GM18517 (cell line): ENCODE data around the gene RGS12.
A peak's percentile ranks its signal among the peaks of the same experiment; 100 is the strongest.

Source experiments
- ATAC-seq: cut with Tn5 transposase; IDR thresholded peaks from one replicate; pipeline ENCODE4 v1.9.1; 2021; ENCODE audit warnings: mild to moderate bottlenecking, moderate library complexity; ENCODE audit not compliant: unreplicated experiment

The RGS12 gene

DNA sequence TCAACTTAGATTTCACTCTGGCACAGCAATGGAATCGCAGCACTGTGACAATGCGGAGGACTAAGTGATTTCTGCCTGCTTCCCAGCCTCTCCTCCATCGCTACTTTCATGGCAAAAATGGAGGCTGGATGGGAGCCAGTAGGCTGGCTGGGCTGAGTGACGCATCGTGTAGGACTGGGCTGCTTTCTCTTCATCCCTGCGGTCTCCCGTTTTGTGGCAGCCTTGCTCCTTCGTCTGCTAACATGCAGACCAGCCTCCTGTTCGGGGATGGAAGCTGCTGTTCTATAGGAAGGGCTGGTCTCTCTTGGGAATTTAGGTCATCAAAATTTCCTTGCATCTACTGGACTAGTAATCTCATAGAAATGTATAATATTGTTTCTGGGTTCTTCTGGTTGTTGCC, 15.8 kb upstream of the RGS12 start:
- no peak for ATAC-seq

DNA sequence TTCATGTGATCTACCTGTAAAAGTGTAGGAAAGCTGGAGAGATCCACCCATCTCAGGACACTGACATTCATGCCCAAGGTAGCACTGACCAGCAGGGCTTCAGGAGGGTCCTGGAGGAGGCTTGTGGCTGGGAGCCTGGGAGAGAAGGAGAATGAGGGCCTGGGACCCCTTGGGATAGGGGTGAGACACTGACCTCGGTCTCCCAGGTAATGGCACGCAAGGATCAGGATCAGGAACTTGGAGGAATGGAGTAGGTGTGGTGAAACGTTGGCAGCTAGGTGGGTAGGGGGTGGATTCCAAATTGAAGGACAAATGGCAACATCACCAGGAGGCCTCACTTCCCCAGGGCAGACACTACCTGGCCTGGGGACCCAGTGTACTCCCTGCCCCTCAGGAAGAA, 12.4 kb upstream of the RGS12 start:
- no peak for ATAC-seq

DNA sequence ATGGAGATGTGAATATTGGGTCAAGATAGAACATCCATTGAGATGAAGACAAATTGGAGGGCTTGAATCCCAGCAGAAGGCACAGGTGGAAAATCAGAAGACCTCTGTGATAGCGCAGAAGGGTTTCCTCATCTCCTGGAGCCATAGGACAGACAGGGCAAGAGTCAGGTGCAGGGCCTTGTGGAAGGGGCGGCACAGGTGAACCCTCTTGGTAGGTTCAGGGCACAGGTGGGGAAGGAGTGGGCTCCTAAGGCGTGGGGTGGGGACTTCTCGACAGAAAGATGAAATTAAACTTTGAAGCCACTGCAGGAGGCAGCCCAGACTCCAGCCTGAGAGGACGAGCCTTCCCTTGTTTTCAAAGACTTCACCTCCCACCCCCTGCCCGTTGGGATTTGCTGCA, 9.3 kb upstream of the RGS12 start:
- ATAC-seq: no peak

DNA sequence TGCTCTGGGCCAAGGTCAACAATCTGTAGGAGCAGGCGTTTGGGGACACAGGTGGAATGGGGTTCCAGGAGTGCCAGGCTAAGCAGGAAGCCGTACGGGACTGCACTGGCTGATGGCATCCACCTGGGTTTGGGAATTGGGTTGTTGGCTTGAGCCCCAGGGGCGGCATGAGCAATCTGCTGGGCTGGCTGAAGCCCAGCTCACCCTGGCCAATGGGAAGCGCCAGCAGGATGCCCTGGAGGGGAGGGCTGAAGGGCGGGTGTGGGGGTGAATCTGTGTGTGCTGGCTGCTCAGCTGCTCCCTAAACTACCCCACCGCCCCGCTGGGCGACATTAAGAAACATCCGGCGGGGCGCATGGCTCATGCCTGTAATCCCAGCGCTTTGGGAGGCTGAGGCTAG, 8.9 kb upstream of the RGS12 start:
- no peak for ATAC-seq

DNA sequence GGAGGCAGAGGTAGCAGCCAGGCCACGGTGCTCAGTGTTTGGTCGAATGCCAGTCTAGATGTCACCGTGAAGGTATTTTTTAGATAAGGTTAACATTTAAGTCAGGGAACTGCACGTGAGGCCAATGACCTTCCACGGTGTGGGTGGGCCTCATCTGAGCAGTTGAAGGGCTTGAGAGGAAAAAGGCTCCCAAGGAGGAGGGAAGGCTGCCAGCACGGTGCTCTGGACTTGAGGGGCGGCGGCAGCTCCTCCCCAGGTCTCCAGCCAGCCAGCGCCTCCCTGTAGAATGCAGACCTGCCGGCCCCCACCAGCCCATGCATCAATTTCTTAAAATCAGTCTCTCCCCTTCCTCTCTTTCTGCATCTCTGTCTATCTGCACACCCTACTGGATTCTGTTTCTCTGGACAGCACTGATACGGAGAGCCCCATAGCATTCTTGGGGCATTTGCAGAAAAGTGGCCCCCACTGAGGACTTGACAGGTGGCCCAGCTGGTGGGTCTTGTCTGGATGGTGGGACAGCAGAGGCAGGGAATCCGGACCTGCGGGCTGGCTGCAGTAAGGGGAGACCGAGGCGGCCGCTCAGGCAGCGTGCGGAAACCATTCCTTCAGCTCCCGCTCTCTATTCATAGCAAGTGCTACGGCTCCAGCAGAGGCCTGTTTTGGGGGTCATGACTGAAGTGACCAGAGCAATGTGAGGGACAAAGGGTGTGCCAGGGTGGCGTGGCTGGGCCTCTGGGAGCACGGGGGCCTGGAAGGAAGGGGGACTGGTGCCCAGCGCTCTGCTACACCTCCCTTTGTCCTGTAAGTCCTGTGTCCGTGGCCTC, 7.9 kb upstream of the RGS12 start:
- no peak for ATAC-seq

DNA sequence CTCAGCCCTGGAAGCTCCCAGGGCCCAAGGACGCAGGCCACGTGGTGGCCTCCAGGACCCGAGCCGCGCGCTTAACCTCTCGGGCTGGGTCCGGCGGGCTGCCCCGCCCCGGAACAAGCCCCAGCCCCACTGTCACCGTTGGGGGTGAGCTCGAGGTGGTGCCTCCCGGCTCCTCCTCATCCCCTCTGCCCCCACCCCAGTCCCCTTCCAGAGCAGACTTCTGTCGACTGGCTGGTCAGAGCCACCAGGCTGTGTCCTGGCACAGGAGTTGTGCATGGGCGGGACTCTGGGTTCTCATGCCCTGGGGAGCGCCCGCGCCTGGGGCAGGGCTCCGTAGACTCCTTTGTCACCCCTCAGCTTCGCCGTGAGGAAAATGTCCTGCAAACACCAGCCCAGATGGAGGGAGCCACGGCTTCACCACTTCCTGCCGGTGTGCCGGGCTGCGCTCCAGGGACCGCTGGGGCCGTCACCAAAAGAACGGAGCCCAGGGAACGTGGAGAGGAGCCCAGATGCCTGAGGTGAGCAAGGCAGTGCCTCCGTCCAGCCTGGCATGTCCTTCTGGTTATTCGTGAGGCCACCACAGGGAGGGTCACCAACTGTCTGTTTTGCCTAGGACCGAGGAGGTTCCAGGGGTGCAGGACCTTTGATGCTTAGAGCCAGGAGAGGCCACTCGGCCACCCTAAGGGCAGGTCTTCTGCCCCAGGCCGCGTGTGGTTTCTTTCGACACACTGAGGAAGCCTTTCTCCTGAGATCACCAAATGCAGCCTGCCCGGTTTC, 7.1 kb upstream of the RGS12 start:
- peak; percentile 17 for ATAC-seq

DNA sequence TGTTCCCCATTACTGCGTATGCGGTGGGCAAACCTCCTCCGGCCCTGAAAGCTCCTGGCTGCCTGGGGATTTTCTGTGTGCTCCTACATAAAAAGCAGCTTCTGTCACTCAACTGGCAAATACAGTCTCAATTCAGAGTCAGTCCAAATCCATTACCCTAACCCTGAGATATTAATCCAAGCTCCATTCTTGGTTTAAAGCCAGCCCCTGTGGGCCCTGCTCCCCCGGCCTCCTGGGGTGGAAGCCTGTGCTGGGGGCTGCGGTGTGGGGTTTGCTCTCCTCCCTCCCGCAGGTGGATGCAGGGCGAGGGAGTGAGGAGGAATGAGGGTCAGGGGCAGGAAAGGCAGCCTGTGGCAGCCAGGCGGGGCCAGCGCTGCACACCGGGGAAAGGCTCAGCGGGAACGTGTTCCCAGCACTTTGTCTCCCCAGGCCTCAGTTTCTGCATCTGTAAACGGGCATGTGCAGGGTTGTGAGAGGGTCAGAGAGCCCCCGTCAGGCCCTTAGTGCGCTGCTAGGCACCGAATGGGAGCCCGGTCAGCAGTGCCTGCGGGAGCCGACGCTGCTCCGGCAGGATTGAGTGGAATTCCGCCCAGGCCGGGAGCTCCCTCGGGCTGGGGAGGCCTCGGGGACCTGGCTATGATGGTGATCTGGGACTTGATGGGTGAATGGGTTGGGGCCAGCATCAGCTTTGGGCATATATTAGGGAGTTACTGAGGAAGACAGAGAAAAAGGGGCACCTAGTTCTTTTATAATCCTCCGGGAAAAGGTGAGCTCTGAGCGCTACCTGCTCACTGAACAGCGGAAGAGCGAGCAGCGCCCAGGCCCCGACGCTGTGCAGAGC, 6.3 kb upstream of the RGS12 start:
- ATAC-seq: peak; percentile 86

DNA sequence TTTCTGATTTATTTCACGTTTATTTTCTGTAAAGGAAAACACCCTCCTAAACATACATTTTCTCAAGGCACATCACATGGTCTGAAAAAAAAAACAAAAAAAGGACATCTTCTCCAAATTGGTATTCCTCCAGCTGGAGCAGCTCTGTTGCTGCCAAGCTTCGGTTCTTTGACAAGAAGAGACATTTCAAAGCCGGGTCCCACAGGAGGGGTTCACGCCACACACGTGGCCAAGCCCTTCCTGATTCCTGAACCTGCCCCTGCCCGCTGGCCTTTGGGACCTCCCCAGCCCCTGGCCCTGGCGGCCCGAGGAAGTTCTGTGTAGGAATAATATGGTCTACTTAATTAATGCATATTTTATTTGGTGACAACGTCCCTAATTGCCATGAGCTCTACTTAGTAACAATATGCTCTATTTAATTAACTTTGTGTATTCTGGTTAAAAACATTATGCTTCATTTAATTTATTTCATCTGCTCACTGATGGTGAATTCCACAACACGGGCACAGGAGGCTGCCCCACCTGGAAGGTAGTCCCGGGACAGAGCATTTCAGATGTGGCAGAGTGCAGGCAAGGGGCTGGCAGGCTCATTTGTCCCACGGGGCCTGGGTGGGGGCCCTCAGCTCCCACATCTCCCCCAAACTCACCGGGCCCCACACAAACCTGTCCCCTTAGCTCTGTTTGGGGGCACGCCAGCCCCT, 5.4 kb upstream of the RGS12 start:
- ATAC-seq: no peak

DNA sequence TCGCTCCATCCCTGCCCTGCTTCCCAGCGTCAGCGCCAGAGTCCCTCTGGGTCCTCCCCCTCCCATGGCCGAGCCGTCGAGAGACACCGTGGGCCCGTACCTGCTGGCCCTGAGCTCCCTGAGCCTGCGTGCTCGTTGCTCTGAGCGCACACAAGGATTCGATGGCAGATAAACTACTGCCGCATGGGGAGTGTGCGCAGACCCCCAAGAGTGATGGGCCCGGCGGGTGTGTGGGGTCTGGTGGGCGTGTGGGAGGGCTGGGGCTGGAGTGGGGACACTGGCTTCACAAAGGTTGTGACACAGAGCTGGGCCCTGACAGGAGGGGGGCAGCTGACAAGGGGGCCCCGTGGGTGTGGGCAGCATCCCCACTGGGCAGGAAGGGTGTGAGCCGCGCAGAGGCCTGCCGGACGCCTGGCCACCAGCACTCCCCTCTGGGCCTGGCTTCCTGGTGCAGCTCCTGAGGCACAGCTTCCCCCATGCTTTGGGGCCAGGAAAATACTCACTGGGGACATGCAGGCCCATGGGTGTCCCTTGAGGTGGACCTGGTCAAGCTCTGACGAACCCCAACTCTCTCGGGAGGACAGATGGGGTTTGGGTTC, 4.8 kb upstream of the RGS12 start:
- ATAC-seq: no peak

DNA sequence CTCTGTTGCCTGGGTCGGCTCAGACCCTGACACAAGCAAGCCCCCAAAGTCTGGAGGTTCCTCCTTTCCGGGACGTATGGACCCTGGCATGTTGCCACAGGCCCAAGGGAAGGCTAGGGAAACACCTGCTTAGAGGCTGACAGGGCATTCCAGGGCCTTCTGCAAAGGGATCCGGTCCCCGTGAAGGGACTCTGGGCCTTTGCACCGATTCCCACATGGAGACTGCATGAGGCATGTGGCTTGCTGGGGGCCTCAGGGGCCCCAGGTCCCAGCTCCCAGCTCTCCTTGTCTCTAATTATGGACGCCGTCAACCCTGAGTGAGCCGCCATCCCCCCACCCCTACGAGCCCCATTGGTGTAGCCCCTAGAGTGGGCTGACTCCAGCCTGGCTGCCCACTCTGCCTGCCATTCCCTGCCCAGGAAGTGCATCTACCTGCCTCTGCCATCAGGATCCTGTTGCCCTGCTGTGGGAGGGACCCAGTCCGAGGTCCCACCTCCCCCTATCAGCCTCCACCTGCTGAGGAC, 4.2 kb upstream of the RGS12 start:
- no peak for ATAC-seq

DNA sequence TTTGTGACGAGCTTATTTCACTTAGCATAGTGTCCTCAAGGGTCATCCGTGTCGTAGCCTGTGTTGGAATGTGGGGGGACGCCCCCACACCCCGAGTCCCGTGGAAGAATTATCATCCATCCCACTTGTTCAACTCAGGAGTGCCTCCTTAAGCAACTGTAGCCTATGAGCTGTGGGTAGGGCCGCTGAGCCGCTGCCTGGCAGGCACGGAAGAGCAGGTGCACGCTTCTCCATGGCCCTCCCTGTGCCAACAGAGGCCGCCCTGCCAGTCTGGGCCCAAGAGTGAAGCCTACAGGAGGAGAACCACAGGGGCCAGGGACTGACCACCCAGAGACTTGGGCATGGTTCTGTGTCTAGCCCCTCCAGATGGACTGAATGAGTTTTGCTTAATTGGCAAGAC, 2.3 kb upstream of the RGS12 start:
- no peak for ATAC-seq

DNA sequence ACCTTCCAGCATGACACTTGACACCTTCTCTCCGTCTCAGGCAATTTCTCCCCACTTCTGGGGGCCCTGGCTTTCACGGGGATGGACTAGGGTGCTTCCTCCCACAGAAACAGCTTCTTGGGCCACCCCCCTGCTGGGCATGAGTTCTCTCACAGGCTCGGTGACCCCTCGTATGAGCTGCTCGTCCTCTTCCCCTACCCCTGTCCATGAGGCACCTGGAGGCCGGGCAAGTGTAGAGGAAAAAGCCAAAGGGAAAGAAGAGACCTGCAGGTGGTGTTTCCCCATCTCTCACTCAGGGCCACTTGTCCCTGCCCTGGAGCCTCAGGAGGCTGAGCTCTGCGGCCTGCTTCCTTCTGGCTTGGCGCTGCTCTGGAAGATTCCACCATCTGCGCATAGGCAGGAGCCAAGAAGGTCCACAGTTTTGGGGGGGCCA, 1.9 kb upstream of the RGS12 start:
- no peak for ATAC-seq

DNA sequence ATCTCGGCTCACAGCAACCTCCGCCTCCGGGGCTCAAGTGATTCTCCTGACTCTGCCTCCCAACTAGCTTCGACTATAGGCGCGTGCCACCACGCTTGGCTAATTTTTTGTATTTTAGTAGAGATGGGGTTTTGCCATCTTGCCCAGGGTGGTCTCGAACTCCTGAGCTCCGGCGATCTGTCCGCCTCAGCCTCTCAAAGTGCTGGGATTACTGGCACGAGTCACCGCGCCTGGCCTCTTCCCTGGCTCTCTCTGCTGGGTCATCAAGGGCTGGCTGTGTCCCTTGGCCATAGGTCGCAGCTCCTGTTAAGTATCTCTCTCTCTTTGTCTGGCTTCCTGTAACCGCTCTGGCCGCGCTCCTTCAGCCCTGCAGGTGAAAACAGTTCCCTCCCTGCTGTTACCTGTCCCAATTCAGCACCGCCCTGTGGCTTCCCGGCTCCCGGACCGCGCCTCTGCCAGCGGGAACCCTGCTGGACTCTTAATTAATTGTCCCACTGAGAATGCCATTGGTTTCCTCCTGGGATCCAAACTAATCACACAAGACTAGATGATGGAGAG, 1.3 kb upstream of the RGS12 start:
- no peak for ATAC-seq

DNA sequence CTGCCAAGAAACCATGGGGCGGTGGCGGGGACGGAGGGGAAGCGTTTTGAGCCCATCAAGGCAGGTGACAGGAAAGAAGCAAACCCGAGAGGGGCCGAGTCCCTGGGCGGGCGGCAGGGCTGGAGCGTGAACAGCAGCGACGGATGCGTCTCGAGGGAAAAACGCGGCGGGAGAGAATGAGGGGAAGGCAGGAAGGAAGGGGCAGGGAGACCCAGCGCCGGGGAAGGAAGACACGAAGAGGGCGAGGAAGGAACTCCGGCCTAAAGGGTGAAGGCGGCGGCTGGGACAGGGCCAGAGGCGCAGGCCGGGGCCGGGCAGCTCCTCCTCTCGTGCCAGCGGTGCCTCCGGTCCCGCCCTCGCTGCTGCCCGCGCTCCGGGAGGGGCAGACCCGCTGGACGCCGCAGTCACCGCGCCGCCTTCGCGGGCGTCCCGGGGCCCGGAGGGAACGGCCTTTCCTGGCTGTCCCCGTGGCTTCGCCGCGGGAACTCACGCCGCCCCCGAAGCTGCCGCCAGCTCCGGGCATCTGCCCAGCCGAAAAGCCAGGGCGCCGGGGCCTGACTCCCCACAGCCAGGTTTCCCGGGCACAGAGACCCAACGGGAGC, 751 bp upstream of the RGS12 start:
- ATAC-seq: peak; percentile 36

DNA sequence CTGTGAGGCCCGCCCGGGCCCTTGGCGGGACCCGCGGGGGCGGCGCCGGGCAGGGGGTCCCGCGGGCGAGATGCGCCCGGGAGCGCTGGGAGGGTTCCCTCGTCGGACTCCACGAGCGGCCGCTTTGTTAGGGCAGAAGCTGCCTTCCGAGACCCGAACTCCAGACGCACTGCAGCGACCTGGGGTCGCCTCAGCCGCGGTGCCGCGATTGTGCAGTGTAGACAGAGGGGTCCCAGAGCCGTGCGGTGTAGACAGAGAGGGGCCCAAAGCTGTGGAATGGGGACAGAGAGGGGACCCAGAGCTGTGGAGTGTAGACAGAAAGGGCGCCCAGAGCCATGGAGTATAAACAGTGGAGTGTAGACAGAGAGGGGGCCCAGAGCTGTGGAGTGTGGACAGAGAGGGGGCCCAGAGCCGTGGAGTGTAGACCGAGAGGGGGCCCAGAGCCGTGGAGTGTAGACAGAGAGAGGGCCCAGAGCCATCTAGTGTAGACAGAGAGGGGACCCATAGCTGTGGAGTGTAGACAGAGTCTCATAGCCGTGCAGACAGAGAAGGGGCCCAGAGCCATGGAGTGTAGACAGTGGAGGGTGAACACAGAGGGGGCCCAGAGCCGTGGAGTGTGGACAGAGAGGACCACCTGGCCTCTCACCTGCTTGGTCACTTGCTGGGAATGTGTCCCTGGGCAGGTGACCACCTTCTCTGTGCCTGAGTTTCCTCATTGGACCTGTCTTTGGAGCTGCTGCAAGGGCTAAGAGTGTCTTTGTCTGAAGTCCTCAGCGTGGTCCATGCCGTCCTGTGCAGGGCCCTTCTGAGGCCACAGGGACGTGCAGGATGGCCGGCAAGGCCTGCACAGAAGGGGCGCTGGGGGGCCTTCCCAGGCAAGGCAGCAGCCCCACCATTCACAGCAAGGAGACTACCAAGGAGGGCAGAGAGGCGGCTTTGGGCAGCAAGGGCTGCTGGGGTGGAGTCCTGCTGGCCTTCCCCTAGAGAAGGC, 875 bp downstream of the RGS12 start:
- no peak for ATAC-seq

DNA sequence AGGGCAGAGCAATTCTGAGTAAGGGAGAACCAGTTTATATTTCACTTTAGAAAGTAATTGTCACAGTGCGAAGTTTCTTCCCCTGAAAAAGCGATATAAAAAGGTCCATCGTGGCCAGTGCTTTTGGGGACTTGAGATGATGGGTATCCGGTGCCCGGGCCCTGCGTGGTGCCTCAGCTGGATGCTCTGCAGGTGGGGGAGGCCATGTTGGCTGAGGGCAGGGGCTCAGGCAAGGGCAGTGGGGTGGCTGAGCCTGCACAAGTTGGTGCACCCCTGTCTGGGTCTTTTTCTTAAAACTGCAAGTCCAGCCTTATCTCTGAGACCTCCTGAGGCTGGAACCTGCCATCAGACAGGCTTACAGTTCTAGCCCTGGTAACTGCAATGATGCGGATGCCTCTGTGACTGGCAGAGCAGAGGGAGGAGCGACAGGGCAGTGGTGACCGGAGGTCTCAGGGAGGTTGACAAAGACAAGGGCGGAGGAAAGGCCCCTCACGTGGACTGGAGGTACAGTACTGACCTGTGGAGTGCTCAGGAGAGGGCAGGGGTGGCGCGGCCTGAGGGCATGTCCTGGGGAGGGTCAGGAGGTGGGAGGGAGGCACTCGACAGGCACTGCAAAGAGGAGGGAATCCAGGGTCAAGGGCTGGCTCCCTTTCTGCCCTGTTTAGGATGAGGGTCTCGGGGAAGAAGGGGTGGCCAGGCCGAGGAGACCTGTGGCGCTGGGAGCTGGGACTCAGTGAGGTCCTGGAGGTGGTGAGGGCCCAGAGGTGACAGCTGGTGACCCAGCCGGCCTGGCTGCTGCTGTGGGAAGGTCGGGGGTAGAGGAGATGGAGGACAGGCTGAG, 1.8 kb downstream of the RGS12 start:
- no peak for ATAC-seq

DNA sequence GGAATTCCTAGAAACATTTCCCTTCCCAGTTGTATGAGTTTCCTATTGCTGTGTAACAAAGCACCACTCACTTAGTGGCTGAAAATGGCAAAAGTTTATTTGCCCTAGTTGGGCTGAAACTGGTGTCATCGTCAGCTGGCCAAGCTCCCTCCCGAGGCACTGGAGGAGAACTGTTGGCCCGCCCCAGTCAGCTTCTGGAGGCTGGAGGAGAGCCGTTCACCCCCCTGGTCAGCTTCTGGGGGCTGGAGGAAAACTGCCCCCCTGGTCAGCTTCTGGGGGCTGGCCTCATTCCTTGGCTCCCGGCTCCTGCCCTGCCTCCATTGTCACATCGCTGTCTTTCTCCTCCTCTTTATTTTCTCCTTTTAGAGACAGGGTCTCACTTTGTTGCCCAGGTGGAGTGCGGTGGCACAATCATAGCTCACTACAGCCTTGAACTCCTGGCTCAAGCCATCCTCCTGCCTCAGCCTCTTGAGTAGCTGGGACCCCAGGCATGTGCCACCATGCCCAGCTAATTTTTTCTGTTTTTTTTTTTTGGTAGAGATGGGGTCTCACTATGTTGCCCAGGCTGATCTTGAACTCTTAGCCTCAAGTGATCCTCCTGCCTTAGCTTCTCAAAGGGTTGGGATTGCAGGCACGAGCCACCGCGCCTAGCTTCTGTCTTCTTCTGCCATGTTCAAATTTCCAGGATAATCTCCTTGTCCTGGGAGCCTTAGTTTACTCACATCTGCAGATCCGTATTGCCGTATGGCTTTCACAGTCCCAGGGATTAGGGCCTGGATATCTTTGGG, 3.2 kb downstream of the RGS12 start:
- no peak for ATAC-seq
